Prostate gland (tissue), 2 donors: ENCODE results near the gene PSD.

ENCODE experiments used
- POLR2AphosphoS5 ChIP-seq: sonication (generic); formaldehyde crosslinking; IDR thresholded peaks from one replicate; pipeline ENCODE4 v1.6.1; 2017; ENCODE audit warnings: antibody characterized with exemption
- TF ChIP-seq, protein P1 (sequence below), 4 experiments: fragments of 200-600 bp in 2 of 4; fragments of 450-650 bp in 2 of 4; sonication (generic) in 2 of 4; IDR thresholded peaks; 1 replicate in 3 of 4; 2 replicates in 1 of 4; pipeline ENCODE4 v1.5.1; 2016 to 2019; ENCODE audit warnings: antibody characterized with exemption in 4 of 4, mild to moderate bottlenecking in 2 of 4, moderate library complexity in 2 of 4

GRCh38 chr10:102451105-102451969 lies 32.8 kb upstream of the PSD start, which contains the start of gene C10orf95:
- TF ChIP-seq, protein P1, sequence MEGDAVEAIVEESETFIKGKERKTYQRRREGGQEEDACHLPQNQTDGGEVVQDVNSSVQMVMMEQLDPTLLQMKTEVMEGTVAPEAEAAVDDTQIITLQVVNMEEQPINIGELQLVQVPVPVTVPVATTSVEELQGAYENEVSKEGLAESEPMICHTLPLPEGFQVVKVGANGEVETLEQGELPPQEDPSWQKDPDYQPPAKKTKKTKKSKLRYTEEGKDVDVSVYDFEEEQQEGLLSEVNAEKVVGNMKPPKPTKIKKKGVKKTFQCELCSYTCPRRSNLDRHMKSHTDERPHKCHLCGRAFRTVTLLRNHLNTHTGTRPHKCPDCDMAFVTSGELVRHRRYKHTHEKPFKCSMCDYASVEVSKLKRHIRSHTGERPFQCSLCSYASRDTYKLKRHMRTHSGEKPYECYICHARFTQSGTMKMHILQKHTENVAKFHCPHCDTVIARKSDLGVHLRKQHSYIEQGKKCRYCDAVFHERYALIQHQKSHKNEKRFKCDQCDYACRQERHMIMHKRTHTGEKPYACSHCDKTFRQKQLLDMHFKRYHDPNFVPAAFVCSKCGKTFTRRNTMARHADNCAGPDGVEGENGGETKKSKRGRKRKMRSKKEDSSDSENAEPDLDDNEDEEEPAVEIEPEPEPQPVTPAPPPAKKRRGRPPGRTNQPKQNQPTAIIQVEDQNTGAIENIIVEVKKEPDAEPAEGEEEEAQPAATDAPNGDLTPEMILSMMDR (IDR thresholded peaks at IDR 0.05): no peak
- no peak for TF ChIP-seq POLR2AphosphoS5
